Activated naive CD8-positive, alpha-beta T cell treated with anti-CD3 and anti-CD28 coated beads, Interleukin-2, amount 10 ng/mL, durations not matched to agents 7 days and 5 days (primary cell): ENCODE measurements around the gene PRRX2. TPM values are rescaled to one million over a fixed set of nuclear protein-coding genes. Genes with fewer than 3 reads are reported as not detected.
"Not testable (repeated sequence)": the region's sequence is repeated elsewhere in the genome, so short reads cannot be mapped to it uniquely, and the experiment has no call there.

ENCODE experiments used
- ATAC-seq: fragments of 150-1000 bp; cut with Tn5 transposase; one replicate; pipeline ENCODE4 v1.10.0; 2021; ENCODE audit warnings: low read depth, moderate library complexity
- POLR2A ChIA-PET: fragments of 350-600 bp; sonication (Branson Sonifier 250); formaldehyde crosslinking; loops from one replicate; lab custom pipeline; 2021; ENCODE audit warnings: antibody characterized with exemption; lab: Charles Lee
- DNase-seq: peaks from one replicate; pipeline ENCODE4 v3.0.0; 2021
- H3K27ac Mint-ChIP-seq: one replicate; pipeline ENCODE4 v1.8.0; 2022; ENCODE audit warnings: mild to moderate bottlenecking, mixed read lengths
- H3K27me3 Mint-ChIP-seq: one replicate; pipeline ENCODE4 v1.8.0; 2022; ENCODE audit warnings: mild to moderate bottlenecking, moderate library complexity, mixed read lengths
- H3K36me3 Mint-ChIP-seq: one replicate; pipeline ENCODE4 v1.8.0; 2021; ENCODE audit warnings: mild to moderate bottlenecking, mixed read lengths
- H3K4me1 Mint-ChIP-seq: one replicate; pipeline ENCODE4 v1.8.0; 2021; ENCODE audit warnings: mixed read lengths
- H3K4me3 Mint-ChIP-seq: one replicate; pipeline ENCODE4 v1.8.0; 2022; ENCODE audit warnings: mild to moderate bottlenecking, moderate library complexity, mixed read lengths
- H3K9me3 Mint-ChIP-seq: one replicate; pipeline ENCODE4 v1.8.0; 2021; ENCODE audit warnings: mixed read lengths
- total RNA-seq, 2 experiments: library from RNA; stranded (reverse); gene quantifications; one replicate each; pipeline ENCODE4 v1.2.3, GENCODE V29; 2021

The PRRX2 gene
- total RNA-seq, 2 experiments from 2014 or later = not detected

DNA sequence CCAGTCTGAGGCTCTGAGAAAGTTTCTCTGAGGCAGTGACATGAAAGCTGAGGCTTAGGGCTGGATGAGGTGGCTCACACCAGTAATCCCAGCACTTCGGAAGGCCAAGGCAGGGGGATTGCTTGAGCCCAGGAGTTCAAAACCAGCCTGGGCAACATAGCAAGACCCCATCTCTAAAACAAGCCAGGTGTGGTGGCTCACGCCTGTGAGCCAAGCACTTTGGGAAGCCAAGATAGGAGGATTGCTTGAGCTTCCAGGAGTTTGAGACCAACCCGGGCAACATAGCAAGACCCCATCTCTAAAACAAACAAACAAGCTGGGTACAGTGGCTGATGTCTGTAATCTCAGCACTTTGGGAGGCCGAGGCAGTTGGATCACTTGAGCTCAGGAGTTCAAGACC, 83.6 kb downstream of the PRRX2 start:
- H3K36me3 Mint-ChIP-seq, ATAC-seq, POLR2A ChIA-PET, H3K4me3 Mint-ChIP-seq, H3K27ac Mint-ChIP-seq, H3K9me3 Mint-ChIP-seq, H3K4me1 Mint-ChIP-seq, DNase-seq: not testable (repeated sequence)
- H3K27me3 Mint-ChIP-seq = peaks cover 15% of the 10 kb centered on the region

DNA sequence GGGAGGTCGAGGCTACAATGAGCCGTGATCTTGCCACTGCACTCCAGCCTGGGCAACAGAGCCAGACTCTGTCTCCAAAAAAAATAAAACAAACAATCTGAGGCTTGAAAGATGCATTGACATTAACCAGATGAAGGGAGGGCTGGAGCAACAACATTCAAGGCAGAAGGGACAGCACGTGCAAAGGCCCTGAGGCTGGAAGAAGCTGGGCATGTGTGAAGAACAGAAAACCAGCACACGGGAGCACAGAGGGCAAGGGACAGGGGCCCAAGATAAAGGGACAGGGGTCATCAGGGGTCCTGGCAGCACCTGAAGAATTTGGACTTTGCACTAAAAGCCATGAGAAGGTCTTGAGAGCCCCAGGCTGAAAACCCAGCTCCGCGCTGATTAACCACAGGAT, 84.1 kb downstream of the PRRX2 start:
- POLR2A ChIA-PET = no interaction called here
- ATAC-seq (no peak), DNase-seq (no peak)
- peaks cover 12% of the 10 kb centered on the region for H3K27me3 Mint-ChIP-seq
- H3K4me1 Mint-ChIP-seq = peaks cover 4% of the 10 kb centered on the region
- no peak overlapping the region for H3K27ac Mint-ChIP-seq
- H3K4me3 Mint-ChIP-seq = no peak overlapping the region
- H3K36me3 Mint-ChIP-seq = no peaks in the 10 kb centered on the region
- no peaks in the 10 kb centered on the region for H3K9me3 Mint-ChIP-seq

GRCh38 chr9:129750013-129750638, 84.7 kb downstream of the PRRX2 start:
- ATAC-seq (no peak), DNase-seq (no peak)
- no peak overlapping the region for H3K4me3 Mint-ChIP-seq
- H3K4me1 Mint-ChIP-seq = peaks cover 4% of the 10 kb centered on the region
- H3K27ac Mint-ChIP-seq = no peak overlapping the region
- no peaks in the 10 kb centered on the region for H3K36me3 Mint-ChIP-seq
- POLR2A ChIA-PET = no interaction called here
- H3K9me3 Mint-ChIP-seq = no peaks in the 10 kb centered on the region
- peaks cover 16% of the 10 kb centered on the region for H3K27me3 Mint-ChIP-seq

GRCh38 chr9:129751841-129752801, 86.7 kb downstream of the PRRX2 start:
- no peaks in the 10 kb centered on the region for H3K9me3 Mint-ChIP-seq
- peak overlapping the region; percentile 15 for H3K4me3 Mint-ChIP-seq
- ATAC-seq (no peak), DNase-seq (no peak)
- H3K27ac Mint-ChIP-seq = no peak overlapping the region
- no peaks in the 10 kb centered on the region for H3K36me3 Mint-ChIP-seq
- H3K27me3 Mint-ChIP-seq = peaks cover 18% of the 10 kb centered on the region
- peaks cover 6% of the 10 kb centered on the region for H3K4me1 Mint-ChIP-seq
- POLR2A ChIA-PET = interaction anchor here (0.6 kb wide), 1 partner anchor 308 kb away, joined by 3 read pairs; no protein-coding TSS in a partner anchor

- Mint-ChIP-seq H3K9me3 (no peaks in the 10 kb centered on the region), H3K27ac (no peak within 1 kb of the TSS), H3K4me1 (peaks cover 13% of the 10 kb centered on the region), H3K27me3 (peaks cover 18% of the 10 kb centered on the region), H3K4me3 (peak within 1 kb of the TSS; percentile 15), H3K36me3 (no peaks in the 10 kb centered on the region)
- peak; percentile 71 for DNase-seq
- POLR2A ChIA-PET = interaction anchor here (0.6 kb wide), 1 partner anchor 307 kb away, joined by 3 read pairs; no protein-coding TSS in a partner anchor
- ATAC-seq = peak; percentile 75
Observed at GRCh38 chr9:129752900-129753729, 87.7 kb downstream of the PRRX2 start, which contains the start of gene PTGES. PTGES (minus strand) TSS chr9:129753042; CDS start chr9:129753012, 30 bp downstream.

DNA sequence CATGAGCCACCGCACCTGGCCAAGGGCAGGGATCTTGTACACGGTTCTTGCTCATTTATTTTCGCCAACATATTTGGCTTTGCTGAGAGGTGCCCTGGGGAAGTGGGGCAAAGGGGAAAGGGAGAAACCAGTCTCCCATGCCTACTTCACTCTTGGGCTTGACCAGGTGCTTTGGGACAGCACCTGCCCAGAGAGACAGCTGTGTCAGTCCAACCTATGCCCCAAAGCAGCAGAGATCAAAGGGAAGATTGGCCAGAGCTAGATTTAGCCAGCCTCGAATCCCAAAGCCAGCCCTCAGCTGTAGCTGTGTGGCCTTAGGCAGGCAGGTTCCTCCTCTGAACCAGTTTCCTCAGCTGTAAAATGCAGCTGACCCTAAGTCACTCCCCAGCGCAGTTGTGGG, 89.7 kb downstream of the PRRX2 start:
- peaks cover 13% of the 10 kb centered on the region for H3K4me1 Mint-ChIP-seq
- H3K36me3 Mint-ChIP-seq = no peaks in the 10 kb centered on the region
- POLR2A ChIA-PET = no interaction called here
- ATAC-seq (no peak), DNase-seq (no peak)
- H3K4me3 Mint-ChIP-seq = no peak overlapping the region
- peaks cover 18% of the 10 kb centered on the region for H3K27me3 Mint-ChIP-seq
- H3K27ac Mint-ChIP-seq = no peak overlapping the region
- H3K9me3 Mint-ChIP-seq = no peaks in the 10 kb centered on the region

DNA sequence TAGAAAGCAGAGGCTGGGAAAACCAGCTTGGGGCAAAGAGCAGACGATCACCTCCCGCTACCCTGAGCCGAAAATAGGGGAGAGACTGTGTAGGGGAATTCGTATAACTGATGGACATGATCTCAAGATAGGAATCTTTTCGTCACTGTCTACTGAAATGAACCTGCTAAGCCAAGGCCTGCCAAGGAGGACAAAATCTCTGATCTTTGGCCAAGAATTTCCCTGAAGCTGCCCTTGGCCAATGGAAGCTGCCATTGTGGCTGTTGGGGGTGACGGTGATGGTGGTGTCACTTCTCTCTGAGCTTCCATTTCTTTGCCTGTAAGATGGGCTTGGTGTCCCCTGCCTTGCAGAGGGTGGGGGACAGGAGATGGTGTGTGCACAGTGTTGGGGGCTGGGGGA, 90.7 kb downstream of the PRRX2 start:
- peaks cover 13% of the 10 kb centered on the region for H3K4me1 Mint-ChIP-seq

GRCh38 chr9:129757045-129757444, 91.6 kb downstream of the PRRX2 start:
- Mint-ChIP-seq H3K9me3 (no peaks in the 10 kb centered on the region), H3K27me3 (peaks cover 18% of the 10 kb centered on the region), H3K36me3 (no peaks in the 10 kb centered on the region), H3K4me1 (peaks cover 13% of the 10 kb centered on the region), H3K27ac (no peak overlapping the region), H3K4me3 (peak overlapping the region; percentile 61)
- ATAC-seq = peak; percentile 54
- DNase-seq = no peak
- POLR2A ChIA-PET = interaction anchor here (0.5 kb wide), 1 partner anchor 10 kb away, joined by 3 read pairs; no protein-coding TSS in a partner anchor

More for the DNA sequence above, 90.7 kb downstream of the PRRX2 start:
- Mint-ChIP-seq H3K4me3 (no peak overlapping the region), H3K27ac (no peak overlapping the region), H3K36me3 (no peaks in the 10 kb centered on the region), H3K9me3 (no peaks in the 10 kb centered on the region), H3K27me3 (peaks cover 18% of the 10 kb centered on the region)
- DNase-seq = no peak
- POLR2A ChIA-PET = interaction anchor here (0.6 kb wide), 1 partner anchor 62 kb away, joined by 9 read pairs; no protein-coding TSS in a partner anchor
- no peak for ATAC-seq

DNA sequence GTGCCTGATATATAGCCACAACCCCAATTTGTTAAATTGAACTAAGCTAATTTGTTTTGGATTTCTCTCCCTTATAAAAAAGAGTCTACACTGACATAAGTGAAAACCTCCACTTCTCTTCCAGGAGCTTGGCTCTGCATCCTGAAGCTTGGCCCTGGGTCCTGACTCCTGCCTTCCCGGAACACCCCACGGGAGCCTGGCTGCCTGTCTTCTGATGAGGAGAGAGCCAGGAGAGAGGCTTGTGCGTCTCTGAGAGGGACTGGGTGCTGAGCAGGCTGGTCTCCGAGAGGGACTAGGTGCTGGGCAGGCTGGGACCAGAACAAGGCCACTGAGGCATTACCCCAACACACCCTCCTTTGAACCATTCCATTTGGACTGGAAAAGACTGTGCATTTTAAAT, 93.9 kb downstream of the PRRX2 start:
- H3K27ac Mint-ChIP-seq = no peak overlapping the region
- H3K4me3 Mint-ChIP-seq = no peak overlapping the region
- DNase-seq (no peak), ATAC-seq (no peak)
- no peaks in the 10 kb centered on the region for H3K36me3 Mint-ChIP-seq
- peaks cover 11% of the 10 kb centered on the region for H3K4me1 Mint-ChIP-seq
- H3K27me3 Mint-ChIP-seq = peaks cover 9% of the 10 kb centered on the region
- no peaks in the 10 kb centered on the region for H3K9me3 Mint-ChIP-seq
- POLR2A ChIA-PET = no interaction called here

- ATAC-seq = no peak
- H3K27me3 Mint-ChIP-seq = peaks cover 6% of the 10 kb centered on the region
- POLR2A ChIA-PET = interaction anchor here (1.0 kb wide), 1 partner anchor 13 kb away, joined by 3 read pairs; no protein-coding TSS in a partner anchor
- no peaks in the 10 kb centered on the region for H3K36me3 Mint-ChIP-seq
- H3K4me3 Mint-ChIP-seq = no peak overlapping the region
- peaks cover 11% of the 10 kb centered on the region for H3K4me1 Mint-ChIP-seq
- DNase-seq = no peak
- no peak overlapping the region for H3K27ac Mint-ChIP-seq
- no peaks in the 10 kb centered on the region for H3K9me3 Mint-ChIP-seq
Observed at GRCh38 chr9:129759804-129760502, 94.5 kb downstream of the PRRX2 start.

DNA sequence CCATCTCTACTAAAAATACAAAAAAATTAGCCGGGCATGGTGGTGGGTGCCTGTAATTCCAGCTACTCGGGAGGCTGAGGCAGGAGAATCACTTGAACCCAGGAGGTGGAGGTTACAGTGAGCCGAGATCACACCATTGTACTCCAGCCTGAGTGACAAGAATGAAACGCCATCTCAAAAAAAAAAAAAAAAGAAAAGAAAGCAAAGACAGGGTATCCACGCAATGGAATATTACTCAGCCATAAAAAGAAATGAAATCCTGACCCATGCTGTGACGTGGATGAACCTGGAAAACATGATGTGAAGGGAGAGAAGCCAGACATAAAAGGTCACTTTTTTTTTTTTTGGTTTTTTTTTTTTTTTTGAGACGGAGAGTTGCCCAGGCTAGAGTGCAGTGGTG, 95.3 kb downstream of the PRRX2 start:
- H3K27ac Mint-ChIP-seq, H3K9me3 Mint-ChIP-seq, H3K27me3 Mint-ChIP-seq, H3K36me3 Mint-ChIP-seq, ATAC-seq, H3K4me3 Mint-ChIP-seq, DNase-seq, POLR2A ChIA-PET: not testable (repeated sequence)
- H3K4me1 Mint-ChIP-seq = peaks cover 11% of the 10 kb centered on the region

DNA sequence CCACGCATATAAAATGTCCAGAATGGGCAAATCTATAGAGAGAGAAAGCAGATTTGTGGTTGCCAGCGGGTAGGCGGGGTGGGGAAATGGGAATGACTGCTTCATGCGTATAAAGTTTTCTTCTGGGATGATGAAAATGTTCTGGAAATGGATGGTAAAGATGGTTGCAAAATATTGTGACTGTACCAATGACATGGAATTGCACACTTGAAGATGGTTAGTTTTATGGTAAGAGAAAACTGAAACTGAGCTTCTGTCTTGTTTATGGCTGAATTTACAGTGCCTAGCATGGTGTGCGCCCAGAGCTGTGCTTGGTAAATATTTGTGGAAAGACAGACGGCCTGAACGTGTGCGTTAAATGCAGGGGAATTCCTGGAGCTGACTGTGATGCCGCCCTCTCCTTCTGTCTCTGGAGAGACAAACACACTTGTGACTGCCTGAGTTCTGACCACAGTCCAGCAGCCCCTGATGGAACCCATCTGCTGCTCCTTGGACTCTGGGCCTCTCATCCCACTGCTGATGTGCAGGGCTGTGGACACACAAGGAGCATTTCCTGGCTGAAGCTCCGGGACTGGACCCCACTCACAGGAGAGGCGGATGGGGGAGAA, 96.0 kb downstream of the PRRX2 start:
- peaks cover 4% of the 10 kb centered on the region for H3K27me3 Mint-ChIP-seq

More for the DNA sequence above, 96.0 kb downstream of the PRRX2 start:
- Mint-ChIP-seq H3K9me3 (no peaks in the 10 kb centered on the region), H3K36me3 (no peaks in the 10 kb centered on the region), H3K4me1 (peaks cover 11% of the 10 kb centered on the region), H3K4me3 (no peak overlapping the region), H3K27ac (no peak overlapping the region)
- no peak for DNase-seq
- POLR2A ChIA-PET = no interaction called here
- ATAC-seq = no peak
